Fibroblast of mammary gland (primary cell): ENCODE data around the gene ARMC6.

Source experiments
- DNase-seq: peaks from one replicate; pipeline ENCODE4 v3.0.0-alpha.2; 2010; ENCODE audit warnings: low read depth
- H3K4me3 ChIP-seq: 2 replicates; pipeline ENCODE4 v1.5.1; 2011; ENCODE audit warnings: low read depth, mild to moderate bottlenecking, low read length, moderate library complexity; ENCODE audit not compliant: control insufficient read depth
- CTCF ChIP-seq: conservative IDR thresholded peaks from 2 replicates; pipeline ENCODE4 v1.5.1; 2011; ENCODE audit warnings: low read depth, low read length, inconsistent platforms; ENCODE audit not compliant: control insufficient read depth, insufficient read depth

ARMC6 gene

GRCh38 chr19:19081642-19082151 lies 48.3 kb downstream of the ARMC6 start:
- H3K4me3 ChIP-seq = no peak overlapping the region
- DNase-seq = peak; percentile 59
- no peak for TF ChIP-seq CTCF

- no peak overlapping the region for H3K4me3 ChIP-seq
- DNase-seq = no peak
- no peak for TF ChIP-seq CTCF
Observed at GRCh38 chr19:19083413-19084178, 50.2 kb downstream of the ARMC6 start.

GRCh38 chr19:19087676-19088075 lies 54.3 kb downstream of the ARMC6 start:
- no peak overlapping the region for H3K4me3 ChIP-seq
- TF ChIP-seq CTCF = no peak
- no peak for DNase-seq

GRCh38 chr19:19094513-19094912 lies 61.1 kb downstream of the ARMC6 start:
- H3K4me3 ChIP-seq = no peak overlapping the region
- DNase-seq = no peak
- TF ChIP-seq CTCF = no peak

GRCh38 chr19:19095691-19096090 lies 62.3 kb downstream of the ARMC6 start:
- DNase-seq = no peak
- no peak for TF ChIP-seq CTCF
- H3K4me3 ChIP-seq = no peak overlapping the region

- TF ChIP-seq CTCF = no peak
- no peak for DNase-seq
- no peak overlapping the region for H3K4me3 ChIP-seq
Observed at GRCh38 chr19:19096641-19097627, 63.5 kb downstream of the ARMC6 start.
